ENCODE data around the gene VWA3B.
A peak's percentile ranks its signal among the peaks of the same experiment; 100 is the strongest.

Gene VWA3B

GRCh38 chr2:98346311-98347236 lies 259.6 kb downstream of the VWA3B start, which contains the start of gene CNGA3:
TSS of gene CNGA3 (plus strand) at chr2:98346456. CDS start at chr2:98369976, 23,520 bp downstream.
- DNase-seq, result no peak

- no peak for DNase-seq
These were observed 260.5 kb downstream of the VWA3B start for GRCh38 chr2:98347298-98348065.

- DNase-seq, result peak; percentile 69
These were observed 261.1 kb downstream of the VWA3B start for GRCh38 chr2:98348066-98348561.

GRCh38 chr2:98350411-98350810 lies 263.4 kb downstream of the VWA3B start:
- no peak for DNase-seq

GRCh38 chr2:98355881-98356280 lies 268.9 kb downstream of the VWA3B start:
- DNase-seq, result no peak

GRCh38 chr2:98356729-98357128 lies 269.8 kb downstream of the VWA3B start:
- DNase-seq, result no peak

GRCh38 chr2:98357849-98358248 lies 270.9 kb downstream of the VWA3B start:
- no peak for DNase-seq

- no peak for DNase-seq
These were observed 273.0 kb downstream of the VWA3B start for GRCh38 chr2:98359986-98360385.

Measured in NCI-H1092 (cell line).